ENCODE measurements around the gene INTS1. TPM values are rescaled to one million over a fixed set of nuclear protein-coding genes. Genes with fewer than 3 reads are reported as not detected.

INTS1 gene
- total RNA-seq, 1 donor from 2014 or later = 29.9 TPM

DNA sequence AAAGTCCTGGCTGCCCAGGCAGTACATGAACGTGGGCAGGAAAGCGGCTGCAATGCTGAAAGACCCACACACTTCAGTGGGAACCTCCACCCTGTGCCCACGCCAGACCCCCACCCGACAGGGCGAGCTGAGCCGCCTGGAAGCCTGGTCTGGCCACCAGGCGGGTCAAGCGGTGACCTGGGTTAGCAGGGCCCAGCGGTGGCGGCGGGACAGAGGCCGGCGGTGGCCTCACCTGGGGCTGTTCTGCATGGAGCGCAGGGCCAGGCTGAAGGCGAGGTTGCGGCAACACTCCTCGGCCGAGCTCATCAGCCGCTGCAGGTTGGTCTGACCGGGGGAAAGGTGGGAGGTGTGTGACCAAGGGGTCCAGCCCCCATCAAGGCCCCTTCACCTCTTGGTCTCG, 33.3 kb downstream of the INTS1 start:
- no peak for DNase-seq

DNA sequence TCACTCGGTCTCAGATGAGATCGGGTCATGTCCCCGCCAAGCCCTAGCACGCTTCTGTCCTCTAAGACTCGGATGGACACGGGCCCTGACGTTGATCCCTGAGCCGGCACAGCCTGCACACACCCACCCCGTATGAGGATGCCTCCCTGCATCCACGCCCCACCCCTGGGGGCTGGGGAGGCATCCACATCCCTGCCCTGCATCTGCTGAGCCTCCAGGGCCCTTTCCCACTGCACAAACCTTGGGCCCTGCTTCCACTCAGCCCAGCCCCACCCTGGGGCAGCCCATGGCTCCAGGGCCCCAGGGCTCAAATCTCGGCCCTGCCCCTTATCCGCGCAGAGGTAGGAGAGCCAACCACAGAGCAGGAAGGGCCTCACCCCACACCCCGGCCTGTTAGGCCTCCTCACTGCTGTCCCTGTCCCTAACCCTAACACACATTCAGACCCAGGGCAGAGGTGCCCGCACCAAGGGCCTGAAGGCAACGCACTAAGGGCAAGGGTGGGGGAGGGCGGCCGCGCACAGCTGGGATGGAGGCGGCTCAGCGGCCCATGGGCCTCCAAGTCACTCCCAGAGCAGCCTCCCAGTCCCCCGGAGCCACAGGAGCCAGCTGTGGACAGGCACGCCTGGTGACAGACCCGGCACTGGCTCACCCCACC, 35.4 kb downstream of the INTS1 start:
- no peaks in the 10 kb centered on the region for H3K9me3 ChIP-seq (replicated peaks)
- DNase-seq = no peak
- peaks cover 46% of the 10 kb centered on the region for H3K36me3 ChIP-seq
- peaks cover 18% of the 10 kb centered on the region for H3K4me1 ChIP-seq
- H3K27ac ChIP-seq (replicated peaks) = no peak overlapping the region
- H3K4me3 ChIP-seq = no peak overlapping the region
- H3K27me3 ChIP-seq (ENCODE audit: low read depth) = no peaks in the 10 kb centered on the region
- intact Hi-C loops (cut with micrococcal nuclease) = no loop called here
- no peak for TF ChIP-seq CTCF (IDR thresholded peaks at IDR 0.05; ENCODE audit: borderline replicate concordance)

More for the DNA sequence above, 33.3 kb downstream of the INTS1 start:
- no peak overlapping the region for H3K27ac ChIP-seq (replicated peaks)
- no peak for TF ChIP-seq CTCF (IDR thresholded peaks at IDR 0.05; ENCODE audit: borderline replicate concordance)
- intact Hi-C loops (cut with micrococcal nuclease) = loop anchor here (10.0 kb wide), 1 partner anchor 246 kb away; no protein-coding TSS in a partner anchor
- H3K27me3 ChIP-seq (ENCODE audit: low read depth) = no peaks in the 10 kb centered on the region
- H3K9me3 ChIP-seq (replicated peaks) = no peaks in the 10 kb centered on the region
- peaks cover 25% of the 10 kb centered on the region for H3K4me1 ChIP-seq
- H3K36me3 ChIP-seq = peaks cover 65% of the 10 kb centered on the region
- H3K4me3 ChIP-seq = no peak overlapping the region

DNA sequence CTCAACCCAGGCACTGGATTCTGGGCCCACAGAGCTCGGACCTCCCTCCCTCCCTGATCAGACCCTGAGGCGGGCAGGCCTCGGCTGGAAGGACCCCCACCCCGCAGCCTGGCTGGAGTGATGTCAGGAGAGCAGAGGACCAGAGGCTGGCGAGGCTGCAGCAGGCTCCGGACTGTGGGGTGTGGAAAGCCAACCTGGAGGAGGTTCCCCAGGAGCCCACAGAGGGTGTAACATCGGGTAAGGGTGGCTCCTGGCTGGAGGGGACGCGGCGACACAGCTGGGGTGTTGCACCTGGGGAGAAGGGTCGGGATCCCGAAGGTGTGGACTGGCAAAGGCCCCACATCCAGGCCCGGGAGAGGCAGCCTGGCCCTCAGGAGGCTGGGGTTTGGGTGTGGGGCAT, 36.0 kb downstream of the INTS1 start:
- Histone ChIP-seq H3K9me3 (replicated peaks) (no peaks in the 10 kb centered on the region), H3K36me3 (peaks cover 41% of the 10 kb centered on the region), H3K27ac (replicated peaks) (no peak overlapping the region), H3K4me3 (no peak overlapping the region), H3K27me3 (ENCODE audit: low read depth) (no peaks in the 10 kb centered on the region), H3K4me1 (peaks cover 15% of the 10 kb centered on the region)
- no peak for TF ChIP-seq CTCF (IDR thresholded peaks at IDR 0.05; ENCODE audit: borderline replicate concordance)
- DNase-seq = no peak
- intact Hi-C loops (cut with micrococcal nuclease) = no loop called here

GRCh38 chr7:1466524-1467271, 37.5 kb downstream of the INTS1 start:
- Histone ChIP-seq H3K27ac (replicated peaks) (peak overlapping the region; percentile 82), H3K4me1 (peaks cover 25% of the 10 kb centered on the region), H3K4me3 (no peak overlapping the region), H3K9me3 (replicated peaks) (no peaks in the 10 kb centered on the region), H3K36me3 (peaks cover 26% of the 10 kb centered on the region), H3K27me3 (ENCODE audit: low read depth) (no peaks in the 10 kb centered on the region)
- intact Hi-C loops (cut with micrococcal nuclease) = no loop called here
- no peak for TF ChIP-seq CTCF (IDR thresholded peaks at IDR 0.05; ENCODE audit: borderline replicate concordance)
- DNase-seq = peak; percentile 82

DNA sequence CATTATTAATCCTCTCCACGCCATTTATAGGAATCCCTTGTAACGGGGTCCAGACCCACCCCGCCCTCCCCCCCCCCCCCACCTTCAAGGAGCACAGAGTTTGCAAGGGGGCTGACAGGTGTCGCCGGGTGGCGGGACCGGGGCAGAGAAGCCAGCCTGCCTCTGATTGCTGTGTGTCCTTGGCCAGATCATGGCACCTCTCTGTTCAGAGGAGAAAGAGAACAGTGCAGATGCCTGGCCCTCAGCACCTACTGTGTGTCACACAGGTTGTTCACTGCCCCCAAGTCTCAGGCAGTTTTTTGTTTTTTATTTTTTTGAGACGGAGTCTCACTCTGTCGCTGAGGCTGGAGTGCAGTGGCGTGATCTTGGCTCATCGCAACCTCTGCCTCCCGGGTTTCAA, 39.5 kb downstream of the INTS1 start:
- H3K4me1 ChIP-seq = peaks cover 44% of the 10 kb centered on the region
- H3K36me3 ChIP-seq = peaks cover 6% of the 10 kb centered on the region
- no peak for TF ChIP-seq CTCF (IDR thresholded peaks at IDR 0.05; ENCODE audit: borderline replicate concordance)
- H3K27ac ChIP-seq (replicated peaks) = no peak overlapping the region
- no peaks in the 10 kb centered on the region for H3K9me3 ChIP-seq (replicated peaks)
- H3K27me3 ChIP-seq (ENCODE audit: low read depth) = no peaks in the 10 kb centered on the region
- H3K4me3 ChIP-seq = no peak overlapping the region
- intact Hi-C loops (cut with micrococcal nuclease) = no loop called here
- DNase-seq = no peak
